ENCODE results near the gene ST8SIA4.

ST8SIA4 gene

GRCh38 chr5:100780376-100780870 lies 122.7 kb downstream of the ST8SIA4 start:
- no peak for DNase-seq (ENCODE audit: low read depth, low spot score)

GRCh38 chr5:100779669-100780375 lies 123.3 kb downstream of the ST8SIA4 start:
- no peak for DNase-seq (ENCODE audit: low read depth, low spot score)

GRCh38 chr5:100777680-100778300 lies 125.3 kb downstream of the ST8SIA4 start:
- no peak for DNase-seq (ENCODE audit: low read depth, low spot score)

- DNase-seq (ENCODE audit: low read depth, low spot score), result no peak
These were observed 127.6 kb downstream of the ST8SIA4 start for GRCh38 chr5:100775533-100775855.

GRCh38 chr5:100772548-100772947 lies 130.5 kb downstream of the ST8SIA4 start:
- no peak for DNase-seq (ENCODE audit: low read depth, low spot score)

- no peak for DNase-seq (ENCODE audit: low read depth, low spot score)
These were observed 131.1 kb downstream of the ST8SIA4 start for GRCh38 chr5:100772006-100772405.

- no peak for DNase-seq (ENCODE audit: low read depth, low spot score)
These were observed 131.9 kb downstream of the ST8SIA4 start for GRCh38 chr5:100771181-100771580.

- DNase-seq (ENCODE audit: low read depth, low spot score), result no peak
These were observed 134.9 kb downstream of the ST8SIA4 start for GRCh38 chr5:100768221-100768620.

GRCh38 chr5:100762995-100763394 lies 140.1 kb downstream of the ST8SIA4 start:
- no peak for DNase-seq (ENCODE audit: low read depth, low spot score)

- DNase-seq (ENCODE audit: low read depth, low spot score), result no peak
These were observed 141.0 kb downstream of the ST8SIA4 start for GRCh38 chr5:100762108-100762507.

- no peak for DNase-seq (ENCODE audit: low read depth, low spot score)
These were observed 141.9 kb downstream of the ST8SIA4 start for GRCh38 chr5:100761192-100761591.

GRCh38 chr5:100760688-100761087 lies 142.4 kb downstream of the ST8SIA4 start:
- DNase-seq (ENCODE audit: low read depth, low spot score), result no peak

- DNase-seq (ENCODE audit: low read depth, low spot score), result no peak
These were observed 144.3 kb downstream of the ST8SIA4 start for GRCh38 chr5:100758780-100759179.

GRCh38 chr5:100758306-100758705 lies 144.8 kb downstream of the ST8SIA4 start:
- no peak for DNase-seq (ENCODE audit: low read depth, low spot score)

- DNase-seq (ENCODE audit: low read depth, low spot score), result no peak
These were observed 145.5 kb downstream of the ST8SIA4 start for GRCh38 chr5:100757618-100758017.
